ENCODE results near the gene MYOG. TPM values are rescaled to one million over a fixed set of nuclear protein-coding genes. Genes with fewer than 3 reads are reported as not detected.

The MYOG gene
- total and polyA plus RNA-seq, 7 donors: 9.7 to 451 (median 160) TPM

GRCh38 chr1:203058676-203058935 is 27.2 kb downstream of the MYOG start:
- ATAC-seq: no peak
- H3K4me1 ChIP-seq: no peaks in the 10 kb centered on the region
- WGBS, 3 donors: 82 to 89% (median 83%) methylated on average over 1 of the region's 1 CpG
- no peaks in the 10 kb centered on the region for H3K9me3 ChIP-seq
- H3K4me3 ChIP-seq: no peak overlapping the region
- no peak overlapping the region for H3K27ac ChIP-seq
- DNase-seq: no peak
- H3K27me3 ChIP-seq (ENCODE audit: insufficient read depth in 3 of 3, low read length in 2 of 3): no peaks in the 10 kb centered on the region
- intact Hi-C loops (cut with DNase I): no loop called here
- no peak for TF ChIP-seq CTCF (IDR thresholded peaks at IDR 0.05)
- H3K36me3 ChIP-seq (ENCODE audit: insufficient read depth in 1 of 2, low read depth in 1 of 2): peaks cover 0 to 83% of the 10 kb centered on the region in 2 donors

- ATAC-seq: no peak
- intact Hi-C loops (cut with DNase I): no loop called here
These were observed 27.7 kb downstream of the MYOG start for GRCh38 chr1:203057911-203058675.

GRCh38 chr1:203056516-203056915 is 29.3 kb downstream of the MYOG start:
- Histone ChIP-seq H3K4me3 (no peak overlapping the region), H3K36me3 (ENCODE audit: insufficient read depth in 1 of 2, low read depth in 1 of 2) (peaks cover 0 to 85% of the 10 kb centered on the region in 2 donors), H3K27me3 (ENCODE audit: insufficient read depth in 3 of 3, low read length in 2 of 3) (no peaks in the 10 kb centered on the region), H3K9me3 (no peaks in the 10 kb centered on the region), H3K4me1 (peaks cover 6% of the 10 kb centered on the region), H3K27ac (no peak overlapping the region)
- no peak for TF ChIP-seq CTCF (IDR thresholded peaks at IDR 0.05)
- intact Hi-C loops (cut with DNase I): no loop called here
- WGBS, 3 donors: 91 to 95% (median 95%) methylated on average over 6 of the region's 6 CpGs
- DNase-seq (peak in 1 of 2 donors; percentile 1), ATAC-seq (no peak)

More at GRCh38 chr1:203057911-203058675, 27.7 kb downstream of the MYOG start:
- Histone ChIP-seq H3K4me1 (no peaks in the 10 kb centered on the region), H3K36me3 (ENCODE audit: insufficient read depth in 1 of 2, low read depth in 1 of 2) (peaks cover 0 to 88% of the 10 kb centered on the region in 2 donors), H3K27ac (no peak overlapping the region), H3K9me3 (no peaks in the 10 kb centered on the region), H3K4me3 (no peak overlapping the region), H3K27me3 (ENCODE audit: insufficient read depth in 3 of 3, low read length in 2 of 3) (no peaks in the 10 kb centered on the region)
- 71 to 76% (median 72%) methylated on average over 9 to 10 of the region's 10 CpGs for WGBS, 3 donors
- no peak for TF ChIP-seq CTCF (IDR thresholded peaks at IDR 0.05)
- DNase-seq: peak in 1 of 2 donors; percentile 19

- Histone ChIP-seq H3K9me3 (no peaks in the 10 kb centered on the region), H3K27ac (no peak overlapping the region), H3K36me3 (ENCODE audit: insufficient read depth in 1 of 2, low read depth in 1 of 2) (peaks cover 0 to 83% of the 10 kb centered on the region in 2 donors), H3K27me3 (ENCODE audit: insufficient read depth in 3 of 3, low read length in 2 of 3) (no peaks in the 10 kb centered on the region), H3K4me3 (no peak overlapping the region), H3K4me1 (peaks cover 7% of the 10 kb centered on the region)
- TF ChIP-seq CTCF (IDR thresholded peaks at IDR 0.05): no peak
- peak in 1 of 2 donors; percentile 16 for DNase-seq
- WGBS, 3 donors: 84 to 96% (median 88%) methylated on average over 7 of the region's 7 CpGs
- intact Hi-C loops (cut with DNase I): no loop called here
- ATAC-seq: no peak
These were observed 29.8 kb downstream of the MYOG start for GRCh38 chr1:203056012-203056411.
